MM.1S (cell line): ENCODE results near the gene NARF.

Experiments
- CTCF ChIP-seq: fragments of 300-600 bp; sonication (generic); IDR thresholded peaks from 2 replicates; pipeline ENCODE4 v1.5.1; 2016; ENCODE audit warnings: antibody characterized with exemption, low read length, mixed read lengths
- EZH2 ChIP-seq: fragments of 300-600 bp; sonication (generic); optimal IDR thresholded peaks from 2 replicates; pipeline ENCODE3; 2017; ENCODE audit warnings: low read depth, mild to moderate bottlenecking, antibody characterized with exemption, low read length, mixed read lengths
- EZH2phosphoT487 ChIP-seq: fragments of 300-600 bp; sonication (generic); IDR thresholded peaks from 2 replicates; pipeline ENCODE4 v1.6.1; 2018; ENCODE audit warnings: antibody characterized with exemption, low read length

GRCh38 chr17:82487910-82488309, 29.4 kb downstream of the NARF start:
- TF ChIP-seq CTCF (no peak), EZH2 (no peak), EZH2phosphoT487 (no peak)
